ENCODE data around the gene MIOX.

DNA sequence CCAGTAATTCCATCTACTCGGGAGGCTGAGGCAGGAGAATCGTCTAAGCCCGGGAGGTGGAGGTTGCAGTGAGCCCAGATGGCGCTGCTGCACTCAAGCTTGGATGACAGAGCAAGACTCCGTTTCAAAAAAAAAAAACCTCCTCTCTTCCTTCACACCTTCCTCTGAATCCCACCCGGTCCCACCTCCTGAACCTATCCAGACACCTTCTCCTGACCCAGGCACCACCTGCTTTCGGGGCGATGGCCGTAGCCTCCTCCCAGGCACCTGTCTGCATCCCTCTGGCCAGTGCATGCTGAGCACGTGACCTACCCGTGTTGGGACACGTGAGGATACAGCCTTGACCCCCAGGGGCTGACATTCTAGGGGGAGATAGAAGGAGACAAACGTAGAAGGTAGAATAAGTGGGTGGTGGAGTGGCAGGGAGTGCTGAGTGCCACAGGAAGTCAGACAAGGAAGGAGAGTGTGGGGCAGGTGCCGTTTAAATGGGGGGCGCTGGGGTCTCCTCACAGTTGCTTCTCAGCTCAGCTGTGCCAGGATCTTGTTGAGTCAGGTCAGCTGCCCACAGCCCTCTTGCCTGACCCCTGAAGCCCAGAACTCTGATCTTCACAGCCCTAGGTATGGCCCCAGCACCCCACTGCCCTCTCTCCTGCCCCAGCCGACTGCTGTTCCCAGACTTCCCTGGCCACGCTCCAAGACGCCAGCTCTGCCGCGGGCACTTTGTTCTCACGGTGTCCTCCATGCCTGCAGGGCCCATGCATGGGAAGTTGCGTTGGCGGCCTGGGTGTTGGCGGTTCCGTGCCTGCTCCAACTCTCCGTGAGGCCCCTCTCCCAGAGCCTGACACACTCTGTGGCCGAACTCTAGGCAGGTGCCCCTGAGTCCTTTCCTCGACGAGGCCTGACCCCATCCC, 1.2 kb upstream of the MIOX start:
- TF ChIP-seq SALL2 (CRISPR knock-in tag; IDR thresholded peaks at IDR 0.05) (peak; percentile 64), POLR2A (IDR thresholded peaks at IDR 0.05; ENCODE audit: insufficient read depth in 1 of 2, low read depth in 2 of 2, low read length in 2 of 2) (peak in 1 of 2 experiments; percentile 28; a peak in 1 of 4 replicates)
- TF ChIP-seq, protein P1, sequence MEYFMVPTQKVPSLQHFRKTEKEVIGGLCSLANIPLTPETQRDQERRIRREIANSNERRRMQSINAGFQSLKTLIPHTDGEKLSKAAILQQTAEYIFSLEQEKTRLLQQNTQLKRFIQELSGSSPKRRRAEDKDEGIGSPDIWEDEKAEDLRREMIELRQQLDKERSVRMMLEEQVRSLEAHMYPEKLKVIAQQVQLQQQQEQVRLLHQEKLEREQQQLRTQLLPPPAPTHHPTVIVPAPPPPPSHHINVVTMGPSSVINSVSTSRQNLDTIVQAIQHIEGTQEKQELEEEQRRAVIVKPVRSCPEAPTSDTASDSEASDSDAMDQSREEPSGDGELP (IDR thresholded peaks at IDR 0.05; ENCODE audit: borderline replicate concordance, low read depth) = no peak; the same call in 1 of the 2 replicates
